ENCODE data around the gene PDCD1LG2.
"Not testable (repeated sequence)": the region's sequence is repeated elsewhere in the genome, so short reads cannot be mapped to it uniquely, and the experiment has no call there.

The PDCD1LG2 gene

DNA sequence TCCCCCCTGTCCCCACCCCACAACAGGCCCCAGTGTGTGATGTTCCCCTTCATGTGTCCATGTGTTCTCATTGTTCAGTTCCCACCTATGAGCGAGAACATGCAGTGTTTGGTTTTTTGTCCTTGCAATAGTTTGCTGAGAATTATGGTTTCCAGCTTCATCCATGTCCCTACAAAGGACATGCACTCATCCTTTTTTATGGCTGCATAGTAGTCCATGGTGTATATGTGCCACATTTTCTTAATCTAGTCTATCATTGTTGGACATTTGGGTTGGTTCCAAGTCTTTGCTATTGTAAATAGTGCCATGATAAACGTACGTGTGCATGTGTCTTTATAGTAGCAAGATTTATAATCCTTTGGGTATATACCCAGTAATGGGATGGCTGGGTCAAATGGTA is 15.6 kb upstream of the PDCD1LG2 start:
- not testable (repeated sequence) for DNase-seq

DNA sequence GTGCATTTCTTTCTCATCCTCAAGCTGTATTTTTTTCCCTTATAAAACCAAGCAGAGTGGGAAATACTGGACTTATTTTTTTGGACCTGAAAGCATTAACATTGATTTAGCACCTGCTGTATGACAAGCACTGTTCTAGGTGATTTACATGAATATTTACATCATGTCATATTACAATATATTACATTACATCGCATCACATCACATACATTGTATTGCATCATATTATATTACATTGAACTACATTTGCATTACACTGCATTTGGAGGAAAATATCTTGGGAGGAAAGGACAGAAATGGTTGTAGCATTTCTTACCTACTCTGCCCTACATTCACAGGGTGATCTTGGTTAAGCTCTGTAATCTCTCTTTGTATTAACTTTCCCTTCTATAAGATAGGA is 11.2 kb upstream of the PDCD1LG2 start:
- no peak for DNase-seq

DNA sequence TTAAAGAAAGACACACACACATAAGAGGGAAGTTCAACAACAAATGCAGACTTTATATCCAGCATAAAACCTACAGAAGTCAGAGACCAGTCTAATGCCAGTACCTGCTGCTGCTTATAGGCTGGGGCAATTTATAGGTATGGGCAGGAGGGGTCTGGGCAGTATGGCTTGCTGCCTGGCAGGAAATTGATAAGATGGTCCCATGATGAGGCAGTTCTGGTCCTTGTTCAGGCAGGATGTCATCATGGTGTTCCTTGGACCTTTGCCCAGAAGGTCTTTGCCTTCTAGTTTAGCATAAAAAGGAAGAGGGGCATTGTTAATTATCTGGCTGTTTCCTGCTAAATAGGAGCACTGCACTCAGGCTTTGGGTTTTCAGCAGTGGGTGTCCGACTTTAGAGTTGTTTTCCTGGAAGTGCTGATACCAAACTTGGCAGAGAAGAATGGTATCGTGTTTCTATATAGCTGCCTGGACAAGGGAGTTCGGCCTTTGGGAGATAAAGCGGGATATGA is 10.4 kb upstream of the PDCD1LG2 start:
- DNase-seq: no peak

DNA sequence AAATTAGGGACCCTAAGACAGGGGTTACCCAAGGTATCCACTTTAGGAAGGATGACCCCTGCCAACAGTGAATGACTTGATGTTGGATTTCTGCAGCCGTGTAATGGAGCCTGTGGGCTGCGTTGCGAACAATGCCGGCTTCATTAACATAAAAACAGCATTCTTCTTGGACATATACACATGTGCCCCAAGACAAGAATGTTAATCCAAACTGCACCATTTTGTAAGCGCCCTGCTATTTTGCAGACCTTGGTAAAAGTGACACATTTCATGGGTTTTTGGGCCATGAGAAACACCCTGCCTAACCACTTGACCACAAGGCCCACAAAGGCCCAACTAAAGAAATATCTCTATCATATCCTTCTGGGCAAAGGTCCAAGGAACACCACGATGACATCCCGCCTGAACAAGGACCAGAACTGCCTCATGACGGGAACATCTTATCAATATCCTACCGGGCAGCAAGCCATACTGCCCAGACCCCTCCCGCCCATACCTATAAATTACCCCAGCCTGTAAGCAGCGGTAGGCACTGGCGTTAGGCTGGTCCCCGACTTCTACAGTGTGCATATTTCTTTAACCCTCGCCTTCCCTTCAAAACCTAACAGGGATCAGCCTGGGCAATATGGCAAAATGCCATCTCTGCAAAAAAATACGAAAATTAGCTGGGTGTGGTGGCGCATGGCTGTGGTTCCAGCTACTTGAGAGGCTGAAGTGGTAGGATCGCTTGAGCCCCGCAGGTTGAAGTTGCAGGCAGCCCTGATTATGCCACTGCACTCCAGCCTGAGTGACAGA is 9.7 kb upstream of the PDCD1LG2 start:
- DNase-seq: no peak

DNA sequence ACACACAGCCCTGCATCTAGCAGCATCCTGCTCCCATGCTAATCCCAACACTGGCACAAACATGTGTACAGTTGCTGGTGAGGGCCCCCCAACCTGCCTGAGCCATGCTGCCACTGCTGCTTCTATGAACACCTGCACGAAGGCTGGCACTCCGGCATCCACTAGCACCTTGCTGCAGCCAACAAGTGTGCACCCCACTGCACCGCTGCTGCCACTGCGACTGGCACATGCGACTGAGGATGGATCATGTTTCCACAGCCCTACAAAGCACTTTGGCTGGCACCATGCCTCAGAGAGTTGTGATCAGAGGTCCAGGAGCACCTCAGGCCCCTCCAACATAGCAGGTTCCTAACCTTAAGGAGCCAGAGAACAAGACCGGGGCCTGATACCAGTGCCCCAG is 7.8 kb upstream of the PDCD1LG2 start:
- DNase-seq: no peak

DNA sequence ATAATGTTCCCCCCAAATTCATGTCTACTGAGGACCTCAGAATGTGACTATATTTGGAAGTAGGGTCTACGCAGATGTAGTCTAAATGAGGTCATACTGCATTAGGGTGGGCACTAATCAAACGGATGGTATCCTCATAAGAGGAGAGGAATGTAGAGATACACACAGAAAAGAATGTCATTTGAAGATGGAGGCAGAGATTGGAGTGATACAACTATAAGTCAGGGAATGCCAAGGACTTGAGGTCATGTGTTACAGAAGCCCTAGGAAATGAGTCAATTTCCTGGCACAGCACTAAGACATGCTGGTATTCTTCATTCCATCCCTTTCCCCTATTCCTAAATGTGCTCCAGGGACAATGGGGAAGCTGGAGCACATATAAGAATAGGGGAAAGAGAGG is 758 bp upstream of the PDCD1LG2 start:
- no peak for DNase-seq

DNA sequence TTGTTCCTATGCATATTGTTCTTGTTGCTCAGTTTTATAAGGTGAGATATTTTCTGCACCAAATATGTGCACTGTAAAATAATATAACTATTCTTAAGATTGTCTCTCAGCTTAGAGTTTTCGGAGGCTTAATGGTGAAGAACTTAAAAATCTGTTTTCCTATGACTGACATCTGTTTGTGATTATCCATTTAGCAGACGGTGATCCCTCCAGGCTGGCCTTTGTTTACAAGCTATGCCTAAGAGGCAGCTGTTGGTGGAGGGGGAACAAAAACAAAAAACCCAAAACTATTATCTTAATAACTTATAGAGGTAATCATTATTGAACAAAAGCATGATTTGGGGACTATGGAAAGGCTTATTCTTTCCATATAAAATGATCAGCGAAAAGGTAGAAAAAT is 658 bp downstream of the PDCD1LG2 start:
- DNase-seq: no peak

DNA sequence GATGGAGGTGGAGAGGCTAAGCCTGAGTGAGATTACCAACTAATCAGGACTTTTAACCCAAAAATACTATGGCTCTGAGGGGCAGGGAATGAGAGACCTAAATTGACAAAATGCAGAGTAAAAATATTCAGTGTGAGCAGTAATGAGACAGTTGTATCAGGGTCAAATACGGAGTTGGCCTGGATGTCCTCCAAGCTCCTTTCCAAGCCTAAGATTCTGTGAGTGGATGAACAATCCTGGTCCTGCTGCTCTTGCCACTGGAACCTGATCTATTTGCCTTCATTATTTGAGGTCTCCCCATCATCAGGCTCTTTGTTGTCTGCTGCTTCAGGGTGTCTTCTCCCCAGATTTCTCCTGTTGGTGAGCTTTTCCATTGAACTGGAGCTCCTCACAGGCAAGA is 1.1 kb downstream of the PDCD1LG2 start:
- DNase-seq: no peak

DNA sequence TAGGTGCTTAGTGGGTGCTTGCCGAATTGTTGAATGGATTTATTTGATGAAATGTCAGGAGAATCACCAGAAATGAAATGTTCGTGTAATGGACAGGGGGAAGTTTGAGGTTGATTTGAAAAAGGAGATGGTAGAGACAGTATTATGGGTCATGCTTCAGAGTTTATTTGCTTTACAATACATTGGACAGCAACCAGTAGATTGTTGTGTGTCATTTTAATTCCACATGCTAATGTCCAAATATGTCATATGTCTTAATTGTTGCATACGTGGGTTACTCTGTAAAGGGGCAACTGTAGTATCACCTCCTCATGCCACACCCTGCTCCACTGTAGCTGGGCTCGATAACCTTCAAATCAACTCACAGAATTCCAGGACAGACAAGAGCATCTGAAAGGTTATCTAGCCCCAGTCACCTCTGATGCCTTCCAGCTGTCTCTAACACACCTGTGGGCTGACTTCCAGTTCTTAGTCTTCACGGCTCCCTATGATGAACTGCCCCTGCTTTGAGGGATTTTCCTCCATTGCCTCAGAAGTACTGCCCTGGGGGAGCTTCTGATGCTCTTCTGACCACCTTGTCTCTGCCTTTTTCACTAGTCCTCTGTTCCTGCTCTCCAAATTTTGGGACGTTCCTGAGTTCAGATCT is 1.7 kb downstream of the PDCD1LG2 start:
- DNase-seq: no peak

DNA sequence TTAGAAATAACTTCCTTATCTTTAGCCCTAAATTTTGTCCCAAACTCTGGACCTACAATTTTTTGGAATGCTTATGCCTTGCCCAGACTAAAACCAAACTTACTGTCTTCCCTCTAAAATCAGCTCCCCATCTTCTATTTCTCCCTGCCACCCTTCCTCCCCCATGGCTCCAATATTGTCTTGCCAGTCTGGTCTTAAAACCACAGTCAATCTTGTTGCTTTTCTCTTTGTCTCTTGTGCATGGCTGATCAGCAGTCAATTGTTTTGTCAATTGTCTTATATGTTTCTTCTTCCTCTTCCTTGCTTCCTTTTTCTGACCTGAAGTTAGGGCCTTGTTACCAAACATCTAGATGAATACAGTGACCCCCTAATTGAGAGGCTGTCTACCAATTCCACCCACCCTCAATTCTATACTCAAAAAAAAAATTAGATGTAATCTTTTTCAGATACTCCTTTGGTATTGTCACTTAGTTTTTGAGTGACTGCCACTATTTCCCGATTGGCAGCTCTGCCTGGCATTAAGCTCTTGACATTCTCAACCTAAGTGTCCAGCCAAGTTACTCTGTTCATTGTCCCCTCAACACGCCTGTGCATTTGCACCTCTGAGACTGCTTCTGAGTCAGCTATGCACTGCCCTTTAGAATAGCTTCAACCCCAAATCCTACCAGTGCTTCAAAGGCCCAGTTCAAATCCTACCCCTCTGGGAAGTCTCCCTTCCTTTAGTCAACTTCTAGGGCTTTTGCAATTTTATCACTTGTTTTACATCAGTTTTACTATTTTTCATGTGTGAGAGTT is 2.5 kb downstream of the PDCD1LG2 start:
- DNase-seq: no peak

DNA sequence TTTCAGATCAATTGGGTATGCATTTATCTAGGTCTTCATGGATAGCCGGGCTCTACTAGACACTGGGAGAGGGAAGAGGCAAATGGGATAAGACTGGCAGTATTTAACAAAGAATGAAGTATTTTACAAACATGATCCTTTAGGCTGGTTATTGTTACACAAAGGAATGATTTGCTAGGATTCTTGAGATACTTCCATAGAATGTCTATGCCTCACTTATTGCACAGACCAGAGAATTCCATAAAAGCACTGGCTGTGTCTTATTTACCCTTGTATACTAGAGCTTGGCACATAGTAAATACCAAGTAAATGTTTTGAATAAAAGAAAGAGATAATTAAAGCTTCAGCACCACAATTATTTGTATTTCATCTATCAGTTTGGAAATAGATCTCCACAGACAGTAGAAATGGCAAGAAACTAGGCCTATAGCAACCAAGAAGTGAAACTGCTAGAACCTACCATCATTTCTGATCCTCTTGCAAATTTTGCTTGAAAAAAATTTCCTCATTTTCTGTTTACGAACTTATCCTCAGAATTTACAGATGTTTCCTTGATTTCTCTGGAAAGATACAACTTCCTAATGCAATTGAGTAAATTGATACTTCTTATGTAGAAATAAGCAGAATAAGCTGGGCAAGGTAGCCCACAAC is 3.8 kb downstream of the PDCD1LG2 start:
- no peak for DNase-seq

DNA sequence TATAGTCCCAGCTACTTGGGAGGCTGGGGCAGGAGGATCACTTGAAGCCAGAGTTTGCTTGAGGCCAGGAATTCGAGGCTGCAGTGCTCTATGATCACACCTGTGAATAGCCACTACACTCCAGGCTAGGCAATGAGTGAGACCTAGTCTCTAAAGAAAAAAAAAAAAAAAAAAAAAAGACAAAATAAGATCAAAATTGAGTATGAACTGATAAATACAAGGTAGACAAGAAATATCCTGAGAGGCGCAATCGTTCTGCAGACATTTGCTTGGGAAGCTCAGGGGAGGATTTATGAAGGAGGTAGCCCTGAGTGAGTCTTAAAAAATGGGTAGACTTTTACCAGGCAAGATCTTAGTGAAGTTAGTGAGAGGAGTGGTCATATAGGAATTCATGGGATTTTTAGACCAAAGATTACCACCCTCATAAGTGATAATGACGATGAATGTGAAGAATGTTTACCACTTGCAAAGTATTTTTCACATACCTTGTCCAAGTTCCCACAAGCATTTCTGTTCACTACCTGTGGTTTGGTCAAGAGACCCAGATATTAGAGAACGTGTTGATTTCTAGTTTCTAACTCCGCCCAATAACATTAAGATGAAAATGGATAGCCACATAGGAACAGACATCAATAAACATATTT is 4.4 kb downstream of the PDCD1LG2 start:
- no peak for DNase-seq

DNA sequence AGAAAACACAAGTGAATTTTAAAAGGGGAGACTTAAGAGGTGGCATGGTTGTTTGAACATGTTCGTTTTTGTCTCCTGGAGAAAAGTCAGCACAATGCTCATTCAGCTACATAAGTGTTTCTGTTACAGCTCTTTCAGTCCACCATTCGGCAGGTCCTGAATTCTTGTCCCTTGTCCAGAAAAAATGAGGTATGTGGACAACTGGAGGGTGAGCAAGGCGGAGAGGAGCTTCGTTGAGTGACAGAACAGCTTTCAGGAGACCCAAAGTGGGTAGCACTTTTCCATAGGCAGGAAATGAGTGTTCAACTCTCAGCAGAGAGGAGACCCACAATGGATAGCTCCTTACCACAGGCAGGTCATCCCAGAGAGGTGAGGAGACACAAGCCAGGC is 4.9 kb downstream of the PDCD1LG2 start:
- DNase-seq: no peak

DNA sequence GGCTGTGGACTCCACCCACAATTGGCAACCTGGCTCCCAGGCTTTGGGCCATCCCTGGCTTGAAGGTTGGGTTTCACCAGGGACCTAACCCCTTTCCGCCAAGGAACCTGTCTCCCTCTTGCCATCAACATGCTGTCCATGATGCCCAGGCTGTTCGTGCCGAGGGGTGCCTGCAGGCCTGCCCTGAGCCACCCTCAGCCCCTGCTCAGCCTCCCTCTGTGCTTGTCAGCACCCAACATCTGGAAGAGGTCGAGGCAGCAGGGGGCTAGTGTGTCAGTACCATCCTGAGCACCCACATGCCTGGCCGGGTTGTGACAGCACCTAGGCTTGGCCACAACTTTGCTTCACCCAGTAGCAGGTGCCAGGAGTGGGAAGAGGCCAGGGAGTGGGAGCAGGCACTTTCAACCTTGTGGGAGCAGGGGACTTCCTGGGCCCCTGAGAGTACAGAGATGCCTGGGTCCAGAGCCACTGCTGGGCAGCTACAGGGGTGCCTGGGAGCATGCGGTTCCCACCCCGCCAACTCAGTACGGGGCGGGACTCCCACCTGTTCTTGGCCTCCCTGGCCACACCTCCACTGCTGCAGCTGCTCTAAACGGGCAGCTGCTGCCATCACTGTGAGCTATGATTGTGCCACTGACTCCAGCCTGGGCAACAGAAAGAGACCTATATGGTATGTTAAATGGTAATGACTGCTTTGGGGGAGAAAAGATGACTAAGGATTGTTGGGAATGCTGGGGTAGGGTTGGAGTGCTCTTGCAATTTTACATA is 6.3 kb downstream of the PDCD1LG2 start:
- no peak for DNase-seq

DNA sequence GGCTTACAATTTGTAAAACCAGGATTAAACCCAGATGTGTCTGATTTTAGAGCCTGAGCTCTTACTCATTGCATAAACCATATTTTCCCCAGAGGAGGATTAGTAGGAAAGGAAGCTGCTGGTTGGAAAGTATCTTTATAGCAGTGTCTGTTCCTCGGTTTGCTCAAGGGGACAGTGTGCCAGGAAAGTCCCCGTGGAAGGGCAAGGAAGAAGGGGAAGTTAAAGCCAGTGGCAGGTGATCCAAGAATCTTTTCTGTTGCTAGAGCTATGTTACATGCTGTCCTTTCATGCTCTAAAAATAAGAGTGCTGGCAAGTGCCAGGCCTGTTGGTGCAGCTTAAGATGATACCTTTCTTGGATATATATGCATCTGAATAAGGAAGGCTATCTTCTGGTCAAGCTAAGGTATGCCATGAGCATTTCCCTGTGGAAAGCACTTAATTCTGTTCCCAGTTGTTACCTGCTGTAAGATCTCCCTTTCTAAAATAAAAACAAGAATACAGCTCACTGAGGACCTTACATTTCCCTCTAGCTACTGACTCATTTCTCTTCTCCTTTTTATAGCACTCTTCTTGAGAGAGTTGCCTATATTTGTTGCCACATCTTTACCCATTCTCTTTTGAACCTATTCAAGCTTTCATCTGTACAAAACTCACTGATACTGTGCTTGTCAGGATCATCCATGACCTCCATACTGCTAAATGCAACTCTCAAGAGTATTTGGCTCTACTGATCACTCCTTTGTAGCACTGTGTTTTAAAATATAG is 8.0 kb downstream of the PDCD1LG2 start:
- no peak for DNase-seq

DNA sequence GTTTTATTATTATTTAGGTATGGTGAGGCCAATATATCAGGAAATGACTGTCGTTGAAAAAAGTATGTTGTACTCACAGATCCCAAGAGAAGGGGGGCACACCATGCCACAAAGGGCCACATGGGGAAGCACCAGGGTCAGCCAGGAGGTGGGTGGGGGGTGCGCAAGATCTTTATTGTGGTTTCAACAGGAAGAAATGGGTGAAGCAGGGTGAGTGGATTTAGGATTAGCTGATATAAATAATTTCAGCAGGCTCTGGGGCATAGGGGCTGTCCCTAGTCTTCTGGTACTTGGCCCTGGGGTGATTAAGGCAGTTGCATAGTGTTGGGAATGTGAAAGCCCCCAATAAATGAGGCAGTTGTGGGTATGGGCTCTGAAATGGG is 8.6 kb downstream of the PDCD1LG2 start:
- DNase-seq: no peak

DNA sequence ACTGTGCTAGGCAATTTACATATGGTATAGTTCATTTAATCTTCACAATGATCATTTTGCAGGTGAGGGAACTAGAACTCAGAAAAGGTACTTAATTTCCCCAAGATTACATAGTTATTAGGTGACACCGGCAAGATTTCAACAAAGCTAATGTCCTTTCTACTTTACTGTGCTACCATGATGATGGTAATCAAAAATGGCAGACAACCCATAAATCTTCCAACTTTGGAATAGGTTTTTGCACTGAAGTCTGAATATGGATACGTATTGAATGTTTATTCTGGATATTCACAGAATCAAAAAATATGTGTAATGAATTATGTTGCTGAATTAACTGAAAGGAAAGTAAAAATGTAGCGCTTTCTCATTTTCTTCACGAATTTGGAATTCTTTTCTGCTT is 13.8 kb downstream of the PDCD1LG2 start:
- DNase-seq: no peak

DNA sequence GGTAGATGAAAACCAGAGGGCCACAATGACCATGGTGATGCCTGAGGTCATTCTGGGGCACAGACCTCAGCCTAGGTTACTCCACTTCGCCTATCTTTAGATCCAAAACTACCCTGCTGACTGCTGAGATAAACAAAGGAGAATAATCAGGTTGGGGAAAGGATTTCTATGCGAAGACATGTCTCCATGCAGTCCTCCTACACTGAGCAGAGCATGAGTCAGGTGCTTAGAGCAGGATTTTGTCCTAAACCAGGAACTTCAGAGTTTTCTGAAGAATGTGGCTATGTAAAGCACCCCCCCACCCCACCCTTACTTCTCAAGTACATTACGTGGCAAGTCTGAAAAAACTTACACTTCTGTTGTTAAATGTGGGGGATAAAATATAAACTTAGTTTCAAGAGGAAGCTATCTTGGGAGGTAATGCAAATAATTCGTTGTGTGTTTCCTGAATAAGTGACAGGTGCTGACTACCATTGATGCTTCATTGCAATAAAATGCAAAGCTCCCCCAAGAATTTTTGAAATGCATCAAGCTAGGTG is 19.4 kb downstream of the PDCD1LG2 start:
- no peak for DNase-seq

DNA sequence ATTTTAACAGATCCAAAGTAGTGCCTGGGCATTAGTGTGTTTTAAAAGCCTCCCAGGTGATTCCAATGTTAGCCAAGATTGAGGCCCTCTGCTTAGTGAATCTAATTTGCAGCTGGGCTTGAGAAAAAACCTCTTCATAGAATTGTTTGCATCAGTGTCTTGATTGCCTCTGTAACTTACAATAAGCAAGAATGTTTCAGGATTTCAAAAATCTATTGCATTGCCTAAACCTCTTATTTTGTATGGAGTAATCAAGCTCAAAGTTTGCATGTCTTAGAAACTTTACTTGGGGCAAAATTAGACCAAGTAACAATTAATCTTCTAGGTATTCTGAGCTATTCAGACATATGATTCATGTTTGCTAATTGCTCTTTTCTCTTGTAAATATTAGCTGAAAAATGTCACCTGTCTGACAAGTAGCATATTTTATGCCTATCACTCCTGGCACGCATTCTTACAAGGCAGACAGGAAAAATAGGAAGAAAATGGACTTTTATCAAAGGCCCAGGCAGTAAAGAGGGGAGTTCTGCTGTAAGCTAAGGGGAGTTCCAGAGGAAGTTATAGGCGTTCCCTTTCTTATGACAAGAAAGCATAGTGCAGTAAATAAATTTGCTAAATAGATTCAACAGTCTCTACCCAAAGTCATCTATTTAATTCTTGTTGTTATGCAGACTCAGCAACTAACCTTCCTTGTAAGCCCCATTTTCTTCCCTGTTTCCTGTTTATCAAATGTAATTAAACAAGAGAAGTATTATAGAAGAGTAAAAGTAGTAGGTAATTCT is 21.0 kb downstream of the PDCD1LG2 start:
- DNase-seq: no peak

DNA sequence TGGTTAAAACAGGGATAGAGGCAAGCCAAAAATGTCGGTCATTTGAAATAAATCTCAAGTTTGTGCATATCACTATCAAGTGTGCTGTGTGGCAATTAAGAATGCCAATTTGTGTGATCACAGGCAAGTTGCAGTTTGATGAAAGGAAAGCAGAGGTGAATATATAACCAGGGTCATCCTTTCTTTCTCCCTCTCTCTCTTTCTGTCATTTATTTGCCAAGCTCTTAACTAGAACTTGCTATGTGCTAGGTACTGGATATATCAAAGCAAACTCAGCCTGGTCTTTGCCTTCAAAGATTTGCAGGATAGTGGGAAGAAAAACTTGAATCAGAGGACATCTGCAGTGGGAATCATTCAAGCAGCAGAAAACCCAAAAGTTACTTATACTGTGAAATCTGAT is 22.0 kb downstream of the PDCD1LG2 start:
- DNase-seq: no peak
